NCI-H748 treated with DMSO at 0.1 percent for 48 hours (cell line): Measurements from ENCODE around the gene URB1.
"Not testable (repeated sequence)": the region's sequence is repeated elsewhere in the genome, so short reads cannot be mapped to it uniquely, and the experiment has no call there.

Source experiments
- DNase-seq: peaks from one replicate; lab custom pipeline; 2025; lab: John Stamatoyannopoulos, UW

Gene URB1

GRCh38 chr21:32372755-32373154, 20.1 kb downstream of the URB1 start:
- DNase-seq, result no peak

DNA sequence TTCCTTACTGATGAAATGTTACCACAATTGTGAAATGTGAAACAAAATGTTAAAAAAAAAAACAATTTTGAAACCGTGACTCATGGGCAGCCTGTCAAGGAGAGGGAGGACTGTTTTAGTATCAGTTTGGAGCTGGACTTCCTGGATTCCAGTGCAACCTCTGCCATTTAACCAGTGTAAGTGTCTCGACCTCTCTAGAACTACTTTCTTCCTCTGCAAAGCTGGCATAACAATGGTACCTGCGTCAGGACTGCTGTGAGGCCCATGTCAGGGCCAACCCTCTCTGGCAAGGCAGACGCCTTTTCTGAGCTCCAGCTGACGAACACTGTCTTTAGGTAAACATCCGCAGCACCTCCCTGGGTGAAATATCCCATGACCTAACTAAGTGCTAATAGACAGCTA, 20.9 kb downstream of the URB1 start:
- DNase-seq, result no peak

GRCh38 chr21:32370998-32371766, 21.6 kb downstream of the URB1 start:
- DNase-seq, result no peak

- not testable (repeated sequence) for DNase-seq
Measured at GRCh38 chr21:32368961-32369360, 23.9 kb downstream of the URB1 start.

- no peak for DNase-seq
Measured at GRCh38 chr21:32368386-32368785, 24.4 kb downstream of the URB1 start.

DNA sequence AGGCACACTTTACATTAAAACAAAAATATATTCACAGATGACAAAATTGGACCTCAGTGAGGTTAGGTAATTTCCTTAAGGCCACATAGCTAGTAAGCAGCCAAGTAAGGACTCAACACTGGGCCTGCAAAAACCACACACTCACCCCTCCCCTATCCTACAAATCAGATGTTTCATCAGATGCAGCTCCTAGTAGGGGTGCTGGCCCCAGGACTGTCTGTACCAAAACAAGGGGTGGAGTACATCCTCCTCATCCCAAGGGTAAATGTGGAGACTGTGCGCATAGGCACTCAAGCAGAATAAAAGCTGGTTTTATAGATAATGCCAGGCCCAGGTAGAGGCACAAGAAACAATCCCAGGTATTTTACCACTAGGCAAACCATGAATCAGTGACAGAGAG, 25.7 kb downstream of the URB1 start:
- DNase-seq, result no peak

GRCh38 chr21:32366191-32366590, 26.6 kb downstream of the URB1 start:
- no peak for DNase-seq

DNA sequence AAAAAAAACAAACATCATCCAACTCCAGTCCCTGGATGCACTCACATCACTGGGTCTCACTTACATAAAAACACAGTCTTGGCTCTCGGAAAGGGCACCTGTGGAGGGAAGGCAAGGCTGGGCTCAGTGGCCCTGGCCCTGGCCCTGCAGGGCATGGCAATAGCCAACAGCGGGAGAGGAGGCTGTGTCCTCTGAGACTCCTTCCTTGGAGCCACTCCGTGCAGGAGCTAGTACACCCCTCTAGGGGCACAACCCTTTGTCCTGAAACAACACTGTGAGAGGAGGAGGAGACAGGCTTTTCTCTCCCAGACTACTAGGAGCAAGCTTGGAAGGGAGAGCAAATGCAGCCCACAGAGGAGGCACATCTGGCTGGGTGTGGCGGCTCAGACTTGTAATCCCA, 28.0 kb downstream of the URB1 start:
- no peak for DNase-seq

DNA sequence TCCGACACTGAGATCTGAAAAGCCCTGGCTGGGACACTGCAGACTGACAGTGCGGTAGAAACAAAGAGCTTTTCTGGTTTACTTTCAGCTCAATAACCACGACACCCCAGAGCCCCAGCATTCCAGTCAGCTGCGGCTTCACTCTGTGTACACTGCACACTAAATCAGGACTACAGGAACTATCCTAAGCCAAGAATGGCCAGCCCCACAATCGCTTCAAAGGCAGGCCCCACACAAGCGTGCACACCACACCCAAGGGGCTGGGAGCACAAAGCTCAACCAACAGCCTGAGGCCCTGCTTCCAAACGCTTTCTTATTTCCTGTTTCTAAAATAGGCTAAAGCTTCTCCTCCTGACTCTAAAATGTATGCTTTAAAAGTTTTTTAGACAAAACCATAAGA, 28.4 kb downstream of the URB1 start:
- no peak for DNase-seq

DNA sequence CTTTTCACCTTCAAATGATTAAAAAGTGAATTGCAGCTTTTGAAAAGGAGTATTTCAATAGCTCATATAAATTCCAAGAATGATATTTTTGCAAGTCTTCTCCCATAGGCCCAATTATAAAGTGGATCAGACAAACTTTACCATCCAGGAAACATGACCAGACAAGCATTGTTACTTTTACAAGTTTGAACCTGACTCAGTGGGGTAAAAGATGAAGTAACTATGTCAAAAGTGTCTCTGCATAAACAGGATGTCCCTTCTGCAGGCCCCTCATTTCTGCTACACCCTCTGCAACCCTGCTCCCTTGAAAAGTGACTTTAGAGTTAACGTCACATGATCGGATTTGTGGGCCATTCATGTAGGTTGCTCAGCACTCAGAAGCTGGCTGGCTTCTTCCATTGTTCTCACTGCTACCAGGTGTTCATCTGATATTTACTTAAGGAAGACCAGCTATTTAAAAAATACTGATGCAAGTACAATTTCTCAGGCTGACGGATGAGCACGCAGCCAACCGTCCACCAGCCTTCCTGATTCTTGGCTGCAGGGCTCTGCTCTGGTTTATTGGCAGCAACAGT, 32.3 kb downstream of the URB1 start:
- DNase-seq, result no peak

- no peak for DNase-seq
Measured at GRCh38 chr21:32359719-32360260, 33.0 kb downstream of the URB1 start.

- DNase-seq, result no peak
Measured at GRCh38 chr21:32356874-32357395, 35.9 kb downstream of the URB1 start.

DNA sequence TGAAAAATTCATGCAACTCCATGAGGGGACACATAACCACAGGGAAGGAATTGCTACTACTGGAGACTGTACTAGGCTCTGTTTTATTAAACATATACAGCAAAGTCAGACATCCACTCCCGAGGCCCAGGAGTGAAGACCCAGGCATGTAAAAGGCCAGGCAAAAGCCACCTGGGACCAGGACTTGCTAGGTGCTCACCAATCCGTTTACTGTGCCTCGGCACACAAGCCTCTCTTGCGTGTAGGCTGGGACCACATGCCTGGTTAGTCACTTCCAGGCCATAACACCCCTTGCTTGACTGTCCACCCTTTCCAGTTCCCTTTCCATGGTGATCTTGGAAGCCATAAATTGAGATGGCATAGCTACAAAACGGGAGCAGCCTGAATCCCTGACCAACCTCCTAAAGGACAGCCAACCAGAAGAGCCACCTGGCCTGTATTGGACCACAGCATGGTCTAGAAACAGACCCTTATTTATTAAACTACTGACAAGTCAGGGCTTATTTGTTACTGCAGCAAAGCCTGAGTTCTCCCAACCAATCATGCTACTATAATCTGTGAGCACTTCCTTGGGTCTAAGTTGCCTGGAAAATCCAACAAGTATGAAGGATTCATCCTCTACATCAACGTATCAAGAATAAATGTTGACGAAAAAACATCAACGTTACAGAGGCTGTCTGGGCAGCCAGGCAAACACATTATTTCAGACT, 39.7 kb downstream of the URB1 start:
- no peak for DNase-seq

DNA sequence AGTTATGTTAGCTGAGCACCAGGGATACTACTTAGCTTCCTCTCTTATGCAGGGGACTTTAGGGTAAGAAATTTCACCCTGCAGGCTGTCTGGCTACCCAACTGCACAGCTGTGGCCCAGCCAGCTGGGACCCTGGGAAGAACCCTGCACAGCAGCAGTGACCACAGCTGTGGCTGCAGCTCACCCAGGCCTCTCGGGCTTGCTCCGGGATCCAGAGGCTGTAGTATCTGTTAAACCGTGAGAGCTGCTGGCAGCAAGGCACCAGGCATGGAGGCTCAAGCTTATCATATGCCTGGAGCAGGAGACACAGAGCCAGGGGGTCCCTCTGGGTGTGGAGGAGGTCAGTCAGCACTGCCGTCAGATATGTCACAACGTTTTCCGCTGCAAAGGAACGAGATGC, 40.3 kb downstream of the URB1 start:
- DNase-seq, result no peak

- DNase-seq, result no peak
Measured at GRCh38 chr21:32351428-32351827, 41.4 kb downstream of the URB1 start.

GRCh38 chr21:32350981-32351380, 41.8 kb downstream of the URB1 start:
- no peak for DNase-seq

- DNase-seq, result no peak
Measured at GRCh38 chr21:32350211-32350980, 42.4 kb downstream of the URB1 start.

GRCh38 chr21:32349333-32349944, 43.4 kb downstream of the URB1 start:
- no peak for DNase-seq

DNA sequence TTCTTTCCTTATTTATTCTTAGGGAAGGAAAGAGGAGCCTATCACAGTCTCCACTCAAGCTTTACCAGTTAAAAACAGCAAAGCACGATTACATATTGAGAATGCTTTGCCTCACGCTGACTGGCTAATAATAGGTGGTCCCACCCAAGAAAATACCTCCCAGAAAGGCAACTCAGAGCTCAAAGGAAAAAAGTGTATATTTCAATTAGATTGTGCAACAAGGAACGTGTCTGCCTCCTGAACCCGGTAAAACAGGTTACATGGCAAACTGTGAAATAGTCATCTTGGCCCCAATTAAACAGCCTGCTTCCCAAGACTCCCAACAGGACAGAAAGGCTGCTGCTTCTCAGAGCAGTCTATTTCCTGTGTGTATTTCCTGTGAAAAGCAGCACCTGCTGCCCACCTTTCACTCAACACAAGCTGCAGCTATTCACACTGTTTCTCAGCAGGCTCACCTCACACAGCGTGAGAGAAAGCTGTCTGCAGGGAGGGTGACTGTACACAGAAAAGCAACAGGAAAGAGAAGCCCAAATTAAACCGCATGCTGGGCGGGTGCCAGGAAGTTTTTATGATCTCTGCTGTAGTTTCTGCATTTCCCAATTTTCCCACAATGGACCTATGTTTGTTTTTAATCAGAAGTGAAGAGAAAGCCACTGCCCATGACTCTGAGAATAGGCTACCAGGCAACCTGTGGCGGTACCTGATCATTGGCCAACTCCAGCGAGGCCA, 44.0 kb downstream of the URB1 start:
- DNase-seq, result no peak

DNA sequence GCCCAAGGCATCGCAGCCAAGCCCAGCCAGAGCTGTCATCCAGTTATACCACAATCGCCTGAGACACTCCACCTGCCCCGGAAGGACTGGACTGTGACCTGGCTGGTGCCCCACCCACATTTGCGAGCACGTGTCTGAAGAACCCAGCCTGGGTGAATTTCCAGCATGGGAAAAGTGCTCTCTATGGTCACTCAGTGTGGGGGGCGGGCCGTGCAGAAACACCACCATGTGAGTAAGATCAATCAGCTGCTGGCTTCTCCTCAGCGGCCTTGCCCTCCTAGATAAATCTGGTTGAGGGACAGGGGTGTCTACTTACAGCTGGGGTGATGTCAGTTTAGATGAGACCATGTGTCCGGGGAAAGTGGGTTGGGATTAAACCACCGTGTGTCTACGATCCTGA, 44.8 kb downstream of the URB1 start:
- no peak for DNase-seq

DNA sequence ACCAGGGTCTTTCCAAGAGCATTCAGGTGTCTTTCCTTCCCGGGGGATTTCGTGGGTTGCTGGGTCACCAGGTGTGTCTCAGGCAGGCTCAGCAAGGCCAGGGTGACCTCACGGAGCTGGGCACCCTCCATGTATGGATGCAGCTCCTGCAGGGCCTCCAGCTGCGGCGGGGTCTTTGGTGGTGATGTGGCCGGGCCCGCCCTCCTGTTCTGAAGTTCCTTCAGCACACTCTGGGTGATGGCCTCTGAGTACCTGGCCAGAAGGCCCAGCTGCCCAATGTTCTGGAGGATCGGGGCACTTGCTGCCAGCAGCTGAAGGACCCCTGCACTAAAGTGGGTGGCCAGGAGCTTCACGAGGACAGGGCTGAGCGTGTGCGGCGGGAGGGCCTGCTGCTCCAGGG, 45.5 kb downstream of the URB1 start:
- DNase-seq, result no peak
